Kidney epithelial cell (primary cell): ENCODE results near the gene CFAP299. TPM values are rescaled to one million over a fixed set of nuclear protein-coding genes. Genes with fewer than 3 reads are reported as not detected.

Experiments
- DNase-seq: peaks from one replicate; pipeline ENCODE4 v3.0.0-alpha.2; 2010; ENCODE audit warnings: low read depth
- H3K27me3 ChIP-seq: 2 replicates; pipeline ENCODE4 v1.6.0; 2011; ENCODE audit warnings: low read length; ENCODE audit not compliant: control insufficient read depth, insufficient read depth
- H3K36me3 ChIP-seq: 2 replicates; pipeline ENCODE4 v1.5.1; 2011; ENCODE audit warnings: low read length; ENCODE audit not compliant: control insufficient read depth, insufficient read depth
- H3K4me3 ChIP-seq: 2 replicates; pipeline ENCODE4 v1.5.1; 2011; ENCODE audit warnings: low read depth, mild to moderate bottlenecking, control low read depth, low read length
- CTCF ChIP-seq: IDR thresholded peaks from 2 replicates; pipeline ENCODE4 v1.5.1; 2011; ENCODE audit warnings: mild to moderate bottlenecking, moderate library complexity, low read length, control low read depth, inconsistent platforms; ENCODE audit not compliant: insufficient read depth, poor library complexity, severe bottlenecking
- total RNA-seq: library from RNA; depleted of rRNA; stranded (reverse); fragments of >200 nt; gene quantifications from 2 replicates; pipeline ENCODE4 v1.2.3, GENCODE V29; 2015

CFAP299 gene
- total RNA-seq, 1 donor from 2014 or later = not detected

- DNase-seq = no peak
- H3K36me3 ChIP-seq = no peaks in the 10 kb centered on the region
- H3K27me3 ChIP-seq = no peaks in the 10 kb centered on the region
- TF ChIP-seq CTCF = no peak
- H3K4me3 ChIP-seq = no peak overlapping the region
These were observed 81.5 kb downstream of the CFAP299 start for GRCh38 chr4:80417019-80417418.

GRCh38 chr4:80419946-80420345, 84.4 kb downstream of the CFAP299 start:
- no peaks in the 10 kb centered on the region for H3K27me3 ChIP-seq
- no peaks in the 10 kb centered on the region for H3K36me3 ChIP-seq
- no peak for TF ChIP-seq CTCF
- no peak for DNase-seq
- no peak overlapping the region for H3K4me3 ChIP-seq

- DNase-seq = no peak
- Histone ChIP-seq H3K27me3 (no peaks in the 10 kb centered on the region), H3K36me3 (no peaks in the 10 kb centered on the region), H3K4me3 (no peak overlapping the region)
- TF ChIP-seq CTCF = no peak
These were observed 85.1 kb downstream of the CFAP299 start for GRCh38 chr4:80420638-80421037.

DNA sequence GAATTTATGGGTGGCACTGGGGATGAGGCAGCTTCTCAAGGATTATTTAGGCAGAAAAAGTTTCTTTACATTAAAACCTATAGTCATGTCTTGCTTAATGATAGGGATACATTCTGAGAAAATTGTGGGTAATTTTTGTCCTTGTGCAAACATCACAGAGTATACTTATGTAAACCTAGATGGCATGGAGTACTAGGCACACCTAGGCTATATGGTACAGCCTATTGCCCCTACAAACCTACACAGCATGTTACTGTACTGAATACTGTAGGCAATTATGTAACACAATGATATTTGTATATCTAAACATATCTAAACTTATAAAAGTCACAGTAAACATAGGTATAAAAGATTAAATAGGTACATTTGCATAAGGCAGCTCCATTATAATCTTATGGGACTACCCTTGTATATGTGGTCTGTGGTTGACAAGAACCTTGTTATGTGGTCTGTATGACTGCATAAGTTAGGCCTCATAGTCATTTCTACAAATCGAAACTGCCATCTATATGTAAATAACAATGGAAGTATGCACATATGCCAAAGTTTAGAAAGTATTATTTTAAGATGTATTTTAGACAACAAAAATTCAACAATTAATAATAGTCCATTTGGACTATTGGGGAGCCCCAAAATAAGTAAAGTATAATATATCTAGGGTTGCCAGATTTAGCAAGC, 87.3 kb downstream of the CFAP299 start:
- no peak for TF ChIP-seq CTCF
- Histone ChIP-seq H3K4me3 (no peak overlapping the region), H3K27me3 (no peaks in the 10 kb centered on the region), H3K36me3 (no peaks in the 10 kb centered on the region)
- DNase-seq = no peak

DNA sequence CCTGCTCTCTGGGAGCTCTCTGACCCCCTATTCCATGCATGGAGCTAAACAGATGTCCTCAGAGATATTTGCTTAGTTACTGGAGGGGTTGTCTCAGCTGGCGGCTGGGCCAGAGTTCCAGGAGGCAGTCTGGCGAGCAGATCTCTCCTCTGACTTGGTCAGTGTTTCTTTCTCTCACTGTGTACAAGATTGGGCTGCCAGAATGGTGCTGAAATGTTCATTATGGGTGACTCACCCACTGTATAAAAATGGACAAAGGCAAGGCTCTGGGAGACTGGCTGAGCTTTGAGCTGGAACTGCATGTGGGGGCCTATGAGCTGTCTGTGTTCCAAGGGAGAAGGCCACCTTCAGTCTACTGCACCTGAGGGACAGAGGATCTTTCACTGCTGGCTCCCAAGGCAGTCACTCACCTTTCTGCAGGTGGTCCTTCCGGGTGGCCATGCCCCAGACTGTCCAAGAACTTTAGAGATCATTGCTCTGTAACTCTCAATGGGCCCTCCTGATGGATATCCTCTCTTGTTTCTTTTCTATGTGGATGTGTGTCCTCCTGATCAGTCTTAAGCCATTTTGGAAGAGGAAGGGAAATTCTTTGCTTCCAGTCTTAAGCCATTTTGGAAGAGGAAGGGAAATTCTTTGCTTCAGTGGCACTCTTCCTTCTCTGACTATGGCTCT, 88.2 kb downstream of the CFAP299 start:
- no peak for TF ChIP-seq CTCF
- Histone ChIP-seq H3K4me3 (no peak overlapping the region), H3K36me3 (no peaks in the 10 kb centered on the region), H3K27me3 (no peaks in the 10 kb centered on the region)
- DNase-seq = no peak

GRCh38 chr4:80424225-80424581, 88.7 kb downstream of the CFAP299 start:
- no peaks in the 10 kb centered on the region for H3K27me3 ChIP-seq
- TF ChIP-seq CTCF = no peak
- no peak for DNase-seq
- no peak overlapping the region for H3K4me3 ChIP-seq
- no peaks in the 10 kb centered on the region for H3K36me3 ChIP-seq
